Activated CD4-positive, alpha-beta T cell treated with anti-CD3 and anti-CD28 coated beads for 1 hour (primary cell): ENCODE data around the gene ADGRF5.

Experiments
- DNase-seq: peaks from one replicate; pipeline ENCODE4 v3.0.0-alpha.2; 2020

Gene ADGRF5

GRCh38 chr6:46927066-46927465 is 5.3 kb upstream of the ADGRF5 start:
- no peak for DNase-seq

- no peak for DNase-seq
These were observed 4.7 kb upstream of the ADGRF5 start for GRCh38 chr6:46926481-46926880.

- no peak for DNase-seq
These were observed 4.0 kb upstream of the ADGRF5 start for GRCh38 chr6:46925563-46926253.

GRCh38 chr6:46923476-46923875 is 1.7 kb upstream of the ADGRF5 start:
- DNase-seq = no peak

GRCh38 chr6:46921059-46921458 is 679 bp downstream of the ADGRF5 start:
- DNase-seq = no peak

- no peak for DNase-seq
These were observed 2.9 kb downstream of the ADGRF5 start for GRCh38 chr6:46918806-46919205.

GRCh38 chr6:46917002-46917545 is 4.7 kb downstream of the ADGRF5 start:
- no peak for DNase-seq

GRCh38 chr6:46915866-46916265 is 5.9 kb downstream of the ADGRF5 start:
- DNase-seq = no peak

- no peak for DNase-seq
These were observed 6.4 kb downstream of the ADGRF5 start for GRCh38 chr6:46915380-46915779.

- no peak for DNase-seq
These were observed 7.4 kb downstream of the ADGRF5 start for GRCh38 chr6:46914279-46914810.

- DNase-seq = no peak
These were observed 12.4 kb downstream of the ADGRF5 start for GRCh38 chr6:46909371-46909770.

GRCh38 chr6:46906776-46907175 is 15.0 kb downstream of the ADGRF5 start:
- DNase-seq = no peak

- no peak for DNase-seq
These were observed 17.6 kb downstream of the ADGRF5 start for GRCh38 chr6:46904117-46904516.

GRCh38 chr6:46903175-46903574 is 18.6 kb downstream of the ADGRF5 start:
- DNase-seq = no peak

- no peak for DNase-seq
These were observed 19.8 kb downstream of the ADGRF5 start for GRCh38 chr6:46901882-46902314.

GRCh38 chr6:46900266-46900665 is 21.5 kb downstream of the ADGRF5 start:
- DNase-seq = no peak

GRCh38 chr6:46899659-46900058 is 22.1 kb downstream of the ADGRF5 start:
- no peak for DNase-seq

- no peak for DNase-seq
These were observed 23.7 kb downstream of the ADGRF5 start for GRCh38 chr6:46898006-46898405.

- DNase-seq = no peak
These were observed 24.9 kb downstream of the ADGRF5 start for GRCh38 chr6:46896871-46897270.

GRCh38 chr6:46895930-46896329 is 25.8 kb downstream of the ADGRF5 start:
- no peak for DNase-seq

- no peak for DNase-seq
These were observed 27.3 kb downstream of the ADGRF5 start for GRCh38 chr6:46894433-46894832.

- DNase-seq = no peak
These were observed 28.1 kb downstream of the ADGRF5 start for GRCh38 chr6:46893648-46894047.

- DNase-seq = no peak
These were observed 30.4 kb downstream of the ADGRF5 start for GRCh38 chr6:46891252-46891795.

- DNase-seq = no peak
These were observed 33.2 kb downstream of the ADGRF5 start for GRCh38 chr6:46888578-46888977.
